IMR-90 (cell line): ENCODE measurements around the gene REXO1. TPM values are rescaled to one million over a fixed set of nuclear protein-coding genes. Genes with fewer than 3 reads are reported as not detected.

Source experiments
- ATAC-seq: fragments of 200-7000 bp; cut with Tn5 transposase; 2 replicates; pipeline ENCODE4 v1.9.1; 2020; ENCODE audit warnings: low read depth, mild to moderate bottlenecking, moderate library complexity
- BruUV-seq: library from RNA; stranded (reverse); fragments of 400-500 nt; replicated peaks from 2 replicates; lab custom pipeline; 2021; lab: Mats Ljungman, UMichigan
- CTCF ChIA-PET: fragments of 300-600 bp; formaldehyde crosslinking; extraction: SDS; loops from one replicate; lab custom pipeline; 2021; ENCODE audit warnings: antibody characterized with exemption; lab: Yijun Ruan, JAX
- POLR2A ChIA-PET: fragments of 300-600 bp; sonication (Branson Sonifier 250); formaldehyde crosslinking; loops from one replicate; lab custom pipeline; 2022; ENCODE audit warnings: antibody characterized with exemption; ENCODE audit not compliant: unreplicated experiment; lab: Charles Lee
- DNase-seq: peaks from one replicate; pipeline ENCODE4 v3.0.0; 2013
- H2AFZ ChIP-seq: replicated peaks from 2 replicates; pipeline ENCODE3; 2013; ENCODE audit warnings: low read length, mild to moderate bottlenecking; ENCODE audit not compliant: poor library complexity
- H2AK5ac ChIP-seq: 2 replicates; pipeline ENCODE4 v1.6.1; 2013; ENCODE audit warnings: low read depth, low read length, inconsistent platforms
- H2AK9ac ChIP-seq: replicated peaks from 2 replicates; pipeline ENCODE3; 2013; ENCODE audit warnings: mild to moderate bottlenecking, low read depth, low read length, moderate library complexity; ENCODE audit not compliant: poor library complexity
- H2BK120ac ChIP-seq: 2 replicates; pipeline ENCODE4 v1.6.1; 2013; ENCODE audit warnings: low read depth, low read length, inconsistent platforms
- H2BK15ac ChIP-seq: 3 replicates; pipeline ENCODE4 v1.6.1; 2013; ENCODE audit warnings: low read depth, low read length, inconsistent platforms
- H2BK20ac ChIP-seq: 2 replicates; pipeline ENCODE4 v1.6.1; 2013; ENCODE audit warnings: low read depth, mild to moderate bottlenecking, inconsistent platforms, low read length, moderate library complexity
- H2BK5ac ChIP-seq: 2 replicates; pipeline ENCODE4 v1.6.1; 2013; ENCODE audit warnings: mild to moderate bottlenecking, low read depth, low read length, inconsistent platforms; ENCODE audit not compliant: poor library complexity, severe bottlenecking
- H3K14ac ChIP-seq: replicated peaks from 2 replicates; pipeline ENCODE4 v1.6.1; 2013; ENCODE audit warnings: low read depth, low read length, inconsistent platforms
- H3K18ac ChIP-seq: 2 replicates; pipeline ENCODE4 v1.6.1; 2013; ENCODE audit warnings: low read depth, low read length, control low read depth
- H3K23ac ChIP-seq: 2 replicates; pipeline ENCODE4 v1.6.1; 2013; ENCODE audit warnings: low read depth, low read length, inconsistent platforms
- H3K27ac ChIP-seq: 2 replicates; pipeline ENCODE4 v1.5.1; 2013; ENCODE audit warnings: mild to moderate bottlenecking, control low read depth, low read length; ENCODE audit not compliant: insufficient read depth
- H3K27me3 ChIP-seq: 2 replicates; pipeline ENCODE4 v1.6.1; 2013; ENCODE audit warnings: low read length; ENCODE audit not compliant: control insufficient read depth, insufficient read depth
- H3K36me3 ChIP-seq: 2 replicates; pipeline ENCODE4 v1.6.1; 2013; ENCODE audit warnings: low read length, mixed read lengths; ENCODE audit not compliant: control insufficient read depth, insufficient read depth
- H3K4ac ChIP-seq: 2 replicates; pipeline ENCODE4 v1.6.1; 2013; ENCODE audit warnings: low read depth, low read length, inconsistent platforms
- H3K4me1 ChIP-seq: 2 replicates; pipeline ENCODE4 v1.6.1; 2013; ENCODE audit warnings: low read length, mixed read lengths; ENCODE audit not compliant: control insufficient read depth, insufficient read depth
- H3K4me2 ChIP-seq: 2 replicates; pipeline ENCODE4 v1.6.1; 2013; ENCODE audit warnings: low read depth, mild to moderate bottlenecking, control low read depth, low read length, moderate library complexity
- H3K4me3 ChIP-seq: 2 replicates; pipeline ENCODE4 v1.5.1; 2013; ENCODE audit warnings: low read depth, mild to moderate bottlenecking, control low read depth, low read length, moderate library complexity; ENCODE audit not compliant: insufficient read depth
- H3K56ac ChIP-seq: 2 replicates; pipeline ENCODE4 v1.6.1; 2013; ENCODE audit warnings: low read length, inconsistent platforms; ENCODE audit not compliant: insufficient read depth; ENCODE audit errors: extremely low read depth
- H3K79me1 ChIP-seq, 2 experiments: 2 replicates each; pipeline ENCODE4 v1.6.1; 2013; ENCODE audit warnings: low read length in 2 of 2, inconsistent platforms in 1 of 2, low read depth in 1 of 2
- H3K9ac ChIP-seq: 2 replicates; pipeline ENCODE4 v1.6.1; 2013; ENCODE audit warnings: low read depth, low read length, control low read depth
- H3K9me1 ChIP-seq: 2 replicates; pipeline ENCODE4 v1.6.1; 2013; ENCODE audit warnings: low read length, inconsistent platforms; ENCODE audit not compliant: insufficient read depth
- H3K9me3 ChIP-seq: 2 replicates; pipeline ENCODE4 v1.6.1; 2013; ENCODE audit warnings: low read length; ENCODE audit not compliant: control insufficient read depth, insufficient read depth
- H4K20me1 ChIP-seq: 2 replicates; pipeline ENCODE4 v1.6.1; 2013; ENCODE audit warnings: low read length, inconsistent platforms; ENCODE audit not compliant: insufficient read depth
- H4K5ac ChIP-seq: 2 replicates; pipeline ENCODE4 v1.6.1; 2013; ENCODE audit warnings: mild to moderate bottlenecking, low read depth, low read length, control low read depth
- H4K8ac ChIP-seq, 2 experiments: 2 replicates each; pipeline ENCODE4 v1.6.1; 2013; ENCODE audit warnings: low read depth in 2 of 2, low read length in 2 of 2, control low read depth in 1 of 2, inconsistent platforms in 1 of 2
- H4K91ac ChIP-seq: 2 replicates; pipeline ENCODE4 v1.6.1; 2013; ENCODE audit warnings: low read depth, low read length, inconsistent platforms; ENCODE audit not compliant: insufficient read depth
- CEBPB ChIP-seq: IDR thresholded peaks from 2 replicates; pipeline ENCODE4 v1.6.1; 2012; ENCODE audit warnings: low read depth, low read length, improper control_type of control experiment
- CHD1 ChIP-seq: IDR thresholded peaks from 2 replicates; pipeline ENCODE4 v1.6.1; 2012; ENCODE audit warnings: low read depth, low read length, improper control_type of control experiment
- CTCF ChIP-seq: conservative IDR thresholded peaks from 2 replicates; pipeline ENCODE4 v1.5.1; 2012; ENCODE audit warnings: mild to moderate bottlenecking, low read depth, low read length, improper control_type of control experiment
- ELK1 ChIP-seq: fragments of 150-350 bp; IDR thresholded peaks from 2 replicates; pipeline ENCODE4 v1.6.1; 2016; ENCODE audit warnings: low read depth, mild to moderate bottlenecking, low read length, moderate library complexity, borderline replicate concordance
- FOS ChIP-seq: fragments of 150-350 bp; IDR thresholded peaks from 2 replicates; pipeline ENCODE4 v1.6.1; 2016; ENCODE audit warnings: low read depth, low read length
- MAFK ChIP-seq: IDR thresholded peaks from 2 replicates; pipeline ENCODE4 v1.6.1; 2012; ENCODE audit warnings: low read depth, low read length, improper control_type of control experiment
- MAZ ChIP-seq: IDR thresholded peaks from 2 replicates; pipeline ENCODE4 v1.6.1; 2012; ENCODE audit warnings: low read depth, mild to moderate bottlenecking, low read length, improper control_type of control experiment, moderate library complexity, borderline replicate concordance
- MXI1 ChIP-seq: IDR thresholded peaks from 2 replicates; pipeline ENCODE4 v1.6.1; 2012; ENCODE audit warnings: low read depth, mild to moderate bottlenecking, low read length, moderate library complexity, borderline replicate concordance
- NFE2L2 ChIP-seq: fragments of 150-350 bp; IDR thresholded peaks from 2 replicates; pipeline ENCODE4 v1.6.1; 2016; ENCODE audit warnings: low read depth, mild to moderate bottlenecking, low read length
- POLR2A ChIP-seq: IDR thresholded peaks from 2 replicates; pipeline ENCODE4 v1.6.1; 2012; ENCODE audit warnings: mild to moderate bottlenecking, low read depth, low read length
- RAD21 ChIP-seq: IDR thresholded peaks from 2 replicates; pipeline ENCODE4 v1.6.1; 2012; ENCODE audit warnings: low read length, improper control_type of control experiment
- RCOR1 ChIP-seq: IDR thresholded peaks from 2 replicates; pipeline ENCODE4 v1.6.1; 2012; ENCODE audit warnings: mild to moderate bottlenecking, low read length, improper control_type of control experiment; ENCODE audit not compliant: insufficient replicate concordance
- RFX5 ChIP-seq: IDR thresholded peaks from 2 replicates; pipeline ENCODE4 v1.8.0; 2012; ENCODE audit warnings: low read depth, mild to moderate bottlenecking, low read length, moderate library complexity
- SMC3 ChIP-seq: fragments of 150-350 bp; IDR thresholded peaks from 2 replicates; pipeline ENCODE4 v1.6.1; 2016; ENCODE audit warnings: low read depth, mild to moderate bottlenecking, antibody characterized with exemption, low read length, moderate library complexity
- WGBS, 2 experiments: methylation state at CpG; one replicate each; pipeline versions ENCODE4 v1.1.5 to v1.1.7; 2013; ENCODE audit warnings: missing lambda C conversion rate in 2 of 2; ENCODE audit not compliant: insufficient read length in 1 of 2; ENCODE audit errors: extremely low coverage in 2 of 2; 5-methylcytosine and 5-hydroxymethylcytosine counted together
- dilution Hi-C: fragments of 300-500 bp; cut with HindIII; formaldehyde crosslinking; loops from one replicate; pipeline ENCODE4 v1.14.3; 2018; ENCODE audit warnings: low sequenced_read_pairs; ENCODE audit not compliant: unreplicated experiment
- in situ Hi-C: fragments of 300-500 bp; cut with MboI; formaldehyde crosslinking; loops from 3 replicates; pipeline ENCODE4 v1.14.3; 2019; ENCODE audit warnings: low sequenced_read_pairs, inconsistent platforms, mixed read lengths
- intact Hi-C: fragments of 100-400 bp; cut with micrococcal nuclease; formaldehyde crosslinking; loops from 2 replicates; pipeline ENCODE4 v1.10.0; 2022
- polyA plus RNA-seq, 3 experiments: library from polyadenylated mRNA; depleted of rRNA; stranded (reverse); fragments of >200 nt; gene quantifications; 2 replicates each; pipeline ENCODE4 v1.2.3, GENCODE V29; 2012; ENCODE audit warnings: low replicate concordance in 1 of 3
- total RNA-seq: library from RNA; depleted of rRNA; stranded (reverse); fragments of >200 nt; gene quantifications from 2 replicates; pipeline ENCODE4 v1.2.3, GENCODE V29; 2012

REXO1 gene
- total and polyA plus RNA-seq, 2 of the 4 experiments (the other 2 are of a cell fraction) = 1.4 to 63.7 TPM

- dilution Hi-C loops = no loop called here
- Histone ChIP-seq H4K5ac (no peak overlapping the region), H2BK120ac (no peak overlapping the region), H3K14ac (no peak overlapping the region), H4K8ac (no peak overlapping the region), H2AK5ac (no peak overlapping the region), H3K9me1 (no peaks in the 10 kb centered on the region), H3K18ac (no peak overlapping the region), H3K9me3 (no peaks in the 10 kb centered on the region), H3K4ac (no peak overlapping the region), H3K9ac (no peak overlapping the region), H3K4me2 (no peak overlapping the region), H3K79me1 (peaks cover 0 to 2% of the 10 kb centered on the region in 2 experiments; a peak in 1 of 4 replicates), H2BK20ac (no peak overlapping the region), H3K23ac (no peak overlapping the region), H2BK5ac (no peak overlapping the region), H2AFZ (no peak overlapping the region), H2BK15ac (no peak overlapping the region), H2AK9ac (no peak overlapping the region), H3K56ac (no peak overlapping the region), H4K91ac (no peak overlapping the region), H3K27me3 (no peaks in the 10 kb centered on the region), H3K4me3 (no peak overlapping the region), H3K27ac (no peak overlapping the region), H4K20me1 (peaks cover 2% of the 10 kb centered on the region), H3K36me3 (no peaks in the 10 kb centered on the region), H3K4me1 (no peaks in the 10 kb centered on the region)
- DNase-seq (no peak), ATAC-seq (no peak)
- in situ Hi-C loops = no loop called here
- BruUV-seq = no TSS peak
- no CpG with 5 or more reads among the region's 1 CpG for WGBS, 2 experiments
- TF ChIP-seq CEBPB (no peak), NFE2L2 (no peak), SMC3 (no peak), RFX5 (no peak), CHD1 (no peak), MXI1 (no peak), CTCF (no peak), MAZ (no peak), MAFK (no peak), RAD21 (no peak), FOS (no peak), ELK1 (no peak), POLR2A (no peak), RCOR1 (no peak)
- intact Hi-C loops = no loop called here
- CTCF ChIA-PET = no interaction called here
- POLR2A ChIA-PET = no interaction called here
Measured at GRCh38 chr19:1889907-1890306, 41.6 kb upstream of the REXO1 start.
